HUES64 (cell line): ENCODE measurements around the gene ARHGAP26.

ENCODE experiments used
- H3K27ac ChIP-seq: 2 replicates; pipeline ENCODE4 v1.7.0; 2013; ENCODE audit warnings: low read depth, low read length, inconsistent platforms
- H3K27me3 ChIP-seq: 2 replicates; pipeline ENCODE4 v1.6.1; 2013; ENCODE audit warnings: mild to moderate bottlenecking, low read length; ENCODE audit not compliant: insufficient read depth
- H3K36me3 ChIP-seq: 2 replicates; pipeline ENCODE4 v1.6.1; 2013; ENCODE audit warnings: mild to moderate bottlenecking, low read length; ENCODE audit not compliant: insufficient read depth
- H3K4me1 ChIP-seq: 2 replicates; pipeline ENCODE4 v1.6.1; 2013; ENCODE audit warnings: mild to moderate bottlenecking, low read length, moderate library complexity; ENCODE audit not compliant: insufficient read depth
- H3K4me3 ChIP-seq: 2 replicates; pipeline ENCODE4 v1.5.1; 2013; ENCODE audit warnings: mild to moderate bottlenecking, low read length, moderate library complexity
- H3K9ac ChIP-seq: 2 replicates; pipeline ENCODE4 v1.6.1; 2013; ENCODE audit warnings: mild to moderate bottlenecking, low read depth, low read length
- H3K9me3 ChIP-seq: 2 replicates; pipeline ENCODE4 v1.6.1; 2013; ENCODE audit warnings: low read depth, low read length; ENCODE audit not compliant: insufficient read depth
- WGBS: fragments of 150-250, 120-280 bp; methylation state at CpG from one replicate; pipeline ENCODE4 v1.1.7; 2013; ENCODE audit warnings: missing lambda C conversion rate; 5-methylcytosine and 5-hydroxymethylcytosine counted together

The ARHGAP26 gene

DNA sequence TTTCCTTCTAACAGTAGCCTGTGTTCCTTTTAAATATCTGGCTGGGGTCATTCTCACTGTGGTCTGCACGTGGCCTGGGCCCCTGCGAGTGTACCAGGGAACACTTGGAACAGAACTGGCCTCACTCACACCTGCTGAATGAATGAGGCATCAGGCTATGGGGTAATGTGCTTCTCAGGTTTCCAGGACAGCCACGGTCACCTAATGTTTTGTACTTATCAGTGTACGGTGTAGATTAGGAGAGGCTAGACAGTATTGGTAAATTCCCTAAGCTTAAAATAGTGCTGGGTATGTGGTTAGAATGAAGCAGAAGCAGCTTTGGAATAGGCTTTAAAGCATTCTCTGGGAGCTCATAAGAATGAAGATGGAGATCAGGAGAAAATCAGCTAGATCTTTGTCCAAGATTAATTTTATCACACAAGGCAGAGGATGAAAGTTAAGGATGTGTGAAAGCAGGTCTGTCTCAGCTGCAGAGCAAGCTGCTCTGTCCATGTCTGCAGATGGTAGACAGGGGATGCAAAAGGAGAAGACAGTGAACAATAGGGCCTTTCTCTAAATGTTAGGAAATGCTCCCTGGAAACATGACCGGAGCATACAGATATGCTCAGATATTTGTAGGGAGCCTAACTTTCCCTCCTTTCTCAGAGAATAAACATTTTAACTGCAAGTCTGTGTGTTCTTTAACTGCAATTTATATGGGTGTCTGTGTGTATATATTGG lies 365.8 kb downstream of the ARHGAP26 start:
- no peak overlapping the region for H3K4me3 ChIP-seq
- H3K9me3 ChIP-seq = no peaks in the 10 kb centered on the region
- WGBS = 94% methylated on average over 5 of the region's 5 CpGs
- H3K27me3 ChIP-seq = no peaks in the 10 kb centered on the region
- H3K27ac ChIP-seq = no peak overlapping the region
- no peak overlapping the region for H3K9ac ChIP-seq
- no peaks in the 10 kb centered on the region for H3K36me3 ChIP-seq
- H3K4me1 ChIP-seq = peaks cover 6% of the 10 kb centered on the region; the same call in 1 of the 2 replicates

DNA sequence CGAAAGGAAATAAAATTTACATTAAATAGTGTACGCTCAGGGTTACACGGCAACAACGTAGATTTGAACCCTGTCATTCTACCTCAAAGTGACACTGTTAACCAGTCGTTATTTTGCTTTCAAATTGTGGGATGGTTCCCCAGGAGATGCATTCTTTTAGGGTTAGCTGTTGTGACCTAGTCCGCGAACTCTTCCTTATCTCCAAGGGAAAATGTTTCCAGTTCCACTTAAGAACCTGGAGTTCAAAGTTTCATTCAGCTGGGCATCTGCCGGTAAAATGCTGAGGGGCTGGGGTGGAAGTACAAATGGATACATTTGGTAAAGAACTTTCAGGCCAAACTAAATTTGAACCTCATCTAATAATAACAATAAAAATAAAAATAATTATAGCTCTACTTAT lies 368.7 kb downstream of the ARHGAP26 start:
- Histone ChIP-seq H3K9ac (no peak overlapping the region), H3K4me1 (peaks cover 3% of the 10 kb centered on the region; the same call in 1 of the 2 replicates), H3K4me3 (no peak overlapping the region), H3K27ac (no peak overlapping the region), H3K9me3 (no peaks in the 10 kb centered on the region), H3K27me3 (no peaks in the 10 kb centered on the region), H3K36me3 (no peaks in the 10 kb centered on the region)
- 95% methylated on average over 7 of the region's 8 CpGs for WGBS

GRCh38 chr5:143139585-143139984 lies 369.4 kb downstream of the ARHGAP26 start:
- no peak overlapping the region for H3K27ac ChIP-seq
- 97% methylated on average over 9 of the region's 9 CpGs for WGBS

DNA sequence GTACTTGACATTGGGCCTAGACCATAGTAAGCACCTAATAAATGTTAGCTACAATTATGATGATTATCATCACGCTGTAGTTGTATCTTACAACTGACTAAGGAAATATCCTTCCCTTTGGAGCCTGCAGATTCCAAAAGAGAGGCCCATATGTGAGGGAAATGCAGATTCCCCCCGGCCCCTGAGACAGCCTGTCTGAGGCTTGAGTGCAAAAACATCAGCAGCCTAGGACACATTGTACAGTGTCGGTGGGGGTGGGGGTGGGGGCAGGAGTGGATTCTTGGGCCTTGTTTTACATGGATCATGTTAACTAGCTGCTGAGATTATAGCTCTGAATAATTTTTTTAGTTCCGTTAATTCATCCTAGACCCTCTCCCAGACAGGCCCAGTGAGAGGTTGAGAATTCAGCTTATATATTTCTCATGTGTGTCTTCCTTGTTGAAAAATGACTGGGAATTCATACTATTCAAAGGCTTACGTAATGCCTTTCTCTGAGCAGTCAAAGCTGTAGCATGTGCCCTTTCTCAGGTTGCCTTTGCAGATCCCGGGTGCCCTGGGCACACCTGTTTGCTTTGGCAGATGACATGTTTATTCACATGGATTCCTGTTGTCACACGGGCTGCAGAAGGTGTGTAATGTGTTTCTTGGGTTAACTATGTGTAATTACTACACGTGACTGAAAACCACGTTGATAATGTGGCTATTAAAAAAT lies 370.5 kb downstream of the ARHGAP26 start:
- Histone ChIP-seq H3K4me3 (no peak overlapping the region), H3K27me3 (no peaks in the 10 kb centered on the region), H3K4me1 (no peaks in the 10 kb centered on the region), H3K9me3 (no peaks in the 10 kb centered on the region), H3K27ac (no peak overlapping the region), H3K9ac (no peak overlapping the region), H3K36me3 (no peaks in the 10 kb centered on the region)
- WGBS = 93% methylated on average over 8 of the region's 9 CpGs

More at GRCh38 chr5:143139585-143139984, 369.4 kb downstream of the ARHGAP26 start:
- Histone ChIP-seq H3K27me3 (no peaks in the 10 kb centered on the region), H3K4me3 (no peak overlapping the region), H3K4me1 (no peaks in the 10 kb centered on the region), H3K9ac (no peak overlapping the region), H3K9me3 (no peaks in the 10 kb centered on the region), H3K36me3 (no peaks in the 10 kb centered on the region)

DNA sequence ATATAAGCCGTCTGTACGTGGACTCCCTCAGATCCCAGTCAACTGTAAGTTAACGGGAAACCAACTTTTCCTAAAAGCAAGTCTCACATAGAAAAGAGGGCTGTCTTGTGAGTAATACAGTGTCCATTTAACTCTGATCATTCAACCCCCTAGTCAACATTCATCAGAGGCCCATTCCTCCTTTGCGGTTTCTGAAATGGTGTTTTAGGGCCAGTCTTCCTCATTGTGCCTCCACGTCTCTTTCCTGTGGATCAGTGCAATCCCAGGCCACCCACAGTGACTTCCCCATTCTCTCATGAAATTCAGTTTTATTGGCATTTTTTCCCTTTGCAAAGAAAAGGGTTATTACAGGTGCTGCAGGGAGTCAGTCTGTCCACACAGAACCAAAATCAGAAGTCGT lies 371.5 kb downstream of the ARHGAP26 start:
- Histone ChIP-seq H3K27ac (no peak overlapping the region), H3K36me3 (no peaks in the 10 kb centered on the region), H3K27me3 (no peaks in the 10 kb centered on the region), H3K9ac (no peak overlapping the region), H3K4me1 (no peaks in the 10 kb centered on the region), H3K9me3 (no peaks in the 10 kb centered on the region), H3K4me3 (no peak overlapping the region)
- 93% methylated on average over 4 of the region's 6 CpGs for WGBS

- H3K36me3 ChIP-seq = 0 out of 2 replicates have a peak, but pooled peaks cover 2% of the 10 kb centered on the region
- no peaks in the 10 kb centered on the region for H3K9me3 ChIP-seq
- WGBS = 91% methylated on average over 6 of the region's 8 CpGs
- H3K4me1 ChIP-seq = no peaks in the 10 kb centered on the region
- no peak overlapping the region for H3K9ac ChIP-seq
- no peak overlapping the region for H3K4me3 ChIP-seq
- H3K27me3 ChIP-seq = no peaks in the 10 kb centered on the region
- H3K27ac ChIP-seq = no peak overlapping the region
These were observed 372.6 kb downstream of the ARHGAP26 start for GRCh38 chr5:143142596-143143435.

- H3K4me3 ChIP-seq = no peak overlapping the region
- no peaks in the 10 kb centered on the region for H3K9me3 ChIP-seq
- H3K36me3 ChIP-seq = 0 out of 2 replicates have a peak, but pooled peaks cover 3% of the 10 kb centered on the region
- WGBS = 98% methylated on average over 3 of the region's 3 CpGs
- H3K4me1 ChIP-seq = no peaks in the 10 kb centered on the region
- H3K27me3 ChIP-seq = no peaks in the 10 kb centered on the region
- H3K9ac ChIP-seq = no peak overlapping the region
- no peak overlapping the region for H3K27ac ChIP-seq
These were observed 373.8 kb downstream of the ARHGAP26 start for GRCh38 chr5:143143973-143144372.

DNA sequence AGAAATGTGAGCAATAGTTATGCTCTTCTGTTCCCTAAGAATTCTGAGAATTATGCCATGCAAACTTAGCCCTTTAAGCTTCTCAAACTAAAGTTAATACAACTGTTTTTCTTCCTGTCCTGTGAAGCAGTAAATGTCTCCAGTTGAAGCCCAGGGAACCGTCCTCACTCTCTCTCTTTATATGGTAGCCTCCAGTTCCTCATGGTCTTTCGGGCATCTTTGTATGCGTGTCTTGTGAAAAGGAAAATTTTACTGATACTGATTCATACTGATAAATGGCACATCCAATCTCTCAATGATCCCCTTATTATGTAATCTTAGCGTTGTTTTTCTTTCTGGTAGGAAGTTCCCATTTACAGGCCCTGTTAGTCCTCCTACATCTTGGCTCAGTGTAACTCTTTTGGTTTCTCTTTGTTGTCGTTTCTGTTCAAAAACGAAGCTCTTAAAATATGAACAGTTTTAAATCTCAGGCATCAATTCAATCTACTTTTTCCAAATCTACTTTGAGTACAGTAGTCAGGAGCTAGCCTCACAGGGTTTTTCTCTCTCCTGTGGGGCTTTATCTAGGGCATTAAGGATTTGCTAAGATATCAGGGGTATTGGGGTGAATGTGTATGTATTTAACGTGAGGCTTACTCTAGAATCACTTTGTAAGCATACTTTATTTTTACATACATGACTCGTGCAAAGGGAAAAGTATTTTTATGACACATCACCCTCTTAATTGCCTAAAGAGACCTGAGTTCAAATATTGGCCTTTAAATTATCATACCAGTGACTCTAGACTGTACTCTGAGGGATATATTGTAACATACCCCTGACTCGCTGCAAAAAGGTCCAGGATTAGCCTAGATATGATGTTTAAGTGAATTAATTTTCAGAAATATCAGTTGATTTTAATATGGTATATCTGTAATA lies 375.3 kb downstream of the ARHGAP26 start:
- no peaks in the 10 kb centered on the region for H3K9me3 ChIP-seq
- WGBS = over 99% methylated on average over 8 of the region's 9 CpGs
- no peaks in the 10 kb centered on the region for H3K27me3 ChIP-seq
- no peaks in the 10 kb centered on the region for H3K4me1 ChIP-seq
- H3K4me3 ChIP-seq = no peak overlapping the region
- H3K9ac ChIP-seq = no peak overlapping the region
- 0 out of 2 replicates have a peak, but pooled peaks cover 3% of the 10 kb centered on the region for H3K36me3 ChIP-seq
- no peak overlapping the region for H3K27ac ChIP-seq

- Histone ChIP-seq H3K9me3 (no peaks in the 10 kb centered on the region), H3K27me3 (no peaks in the 10 kb centered on the region), H3K4me1 (no peaks in the 10 kb centered on the region), H3K9ac (no peak overlapping the region), H3K4me3 (no peak overlapping the region), H3K36me3 (0 out of 2 replicates have a peak, but pooled peaks cover 3% of the 10 kb centered on the region), H3K27ac (no peak overlapping the region)
These were observed 376.0 kb downstream of the ARHGAP26 start for GRCh38 chr5:143146161-143146560.

GRCh38 chr5:143147383-143147782 lies 377.2 kb downstream of the ARHGAP26 start:
- H3K27ac ChIP-seq = no peak overlapping the region
- WGBS = 93% methylated on average over 4 of the region's 4 CpGs
- no peaks in the 10 kb centered on the region for H3K9me3 ChIP-seq
- no peak overlapping the region for H3K4me3 ChIP-seq
- H3K36me3 ChIP-seq = 0 out of 2 replicates have a peak, but pooled peaks cover 3% of the 10 kb centered on the region
- H3K4me1 ChIP-seq = no peaks in the 10 kb centered on the region
- no peaks in the 10 kb centered on the region for H3K27me3 ChIP-seq
- no peak overlapping the region for H3K9ac ChIP-seq
